Kidney epithelial cell (primary cell): ENCODE data around the gene ZNF146. TPM values are rescaled to one million over a fixed set of nuclear protein-coding genes. Genes with fewer than 3 reads are reported as not detected.

Source experiments
- DNase-seq: peaks from one replicate; pipeline ENCODE4 v3.0.0-alpha.2; 2010; ENCODE audit warnings: low read depth
- H3K27me3 ChIP-seq: 2 replicates; pipeline ENCODE4 v1.6.0; 2011; ENCODE audit warnings: low read length; ENCODE audit not compliant: control insufficient read depth, insufficient read depth
- H3K36me3 ChIP-seq: 2 replicates; pipeline ENCODE4 v1.5.1; 2011; ENCODE audit warnings: low read length; ENCODE audit not compliant: control insufficient read depth, insufficient read depth
- H3K4me3 ChIP-seq: 2 replicates; pipeline ENCODE4 v1.5.1; 2011; ENCODE audit warnings: low read depth, mild to moderate bottlenecking, control low read depth, low read length
- CTCF ChIP-seq: IDR thresholded peaks from 2 replicates; pipeline ENCODE4 v1.5.1; 2011; ENCODE audit warnings: mild to moderate bottlenecking, moderate library complexity, low read length, control low read depth, inconsistent platforms; ENCODE audit not compliant: insufficient read depth, poor library complexity, severe bottlenecking
- total RNA-seq: library from RNA; depleted of rRNA; stranded (reverse); fragments of >200 nt; gene quantifications from 2 replicates; pipeline ENCODE4 v1.2.3, GENCODE V29; 2015

The ZNF146 gene
- total RNA-seq, 1 donor from 2014 or later, result 123 TPM

GRCh38 chr19:36207605-36208252, 7.2 kb upstream of the ZNF146 start:
- no peaks in the 10 kb centered on the region for H3K27me3 ChIP-seq
- DNase-seq, result no peak
- TF ChIP-seq CTCF, result no peak
- H3K4me3 ChIP-seq, result no peak overlapping the region
- H3K36me3 ChIP-seq, result no peaks in the 10 kb centered on the region

GRCh38 chr19:36209372-36209771, 5.5 kb upstream of the ZNF146 start:
- DNase-seq, result no peak
- Histone ChIP-seq H3K4me3 (no peak overlapping the region), H3K27me3 (no peaks in the 10 kb centered on the region), H3K36me3 (no peaks in the 10 kb centered on the region)
- TF ChIP-seq CTCF, result no peak

- Histone ChIP-seq H3K4me3 (no peak overlapping the region), H3K36me3 (no peaks in the 10 kb centered on the region), H3K27me3 (no peaks in the 10 kb centered on the region)
- TF ChIP-seq CTCF, result no peak
- DNase-seq, result no peak
These were observed 4.4 kb upstream of the ZNF146 start for GRCh38 chr19:36210497-36210896.

GRCh38 chr19:36212895-36213294, 2.0 kb upstream of the ZNF146 start:
- Histone ChIP-seq H3K36me3 (no peaks in the 10 kb centered on the region), H3K27me3 (no peaks in the 10 kb centered on the region), H3K4me3 (no peak overlapping the region)
- TF ChIP-seq CTCF, result no peak
- DNase-seq, result no peak

- DNase-seq, result no peak
- no peak for TF ChIP-seq CTCF
These were observed 594 bp downstream of the ZNF146 start for GRCh38 chr19:36215276-36216123.

More at GRCh38 chr19:36215276-36216123, 594 bp downstream of the ZNF146 start:
- Histone ChIP-seq H3K4me3 (peak overlapping the region; percentile 94), H3K27me3 (no peaks in the 10 kb centered on the region), H3K36me3 (no peaks in the 10 kb centered on the region)
